Measurements from ENCODE around the gene MRTFB. TPM values are rescaled to one million over a fixed set of nuclear protein-coding genes. Genes with fewer than 3 reads are reported as not detected.

The MRTFB gene
- polyA plus RNA-seq, 1 experiment = 6.2 TPM

DNA sequence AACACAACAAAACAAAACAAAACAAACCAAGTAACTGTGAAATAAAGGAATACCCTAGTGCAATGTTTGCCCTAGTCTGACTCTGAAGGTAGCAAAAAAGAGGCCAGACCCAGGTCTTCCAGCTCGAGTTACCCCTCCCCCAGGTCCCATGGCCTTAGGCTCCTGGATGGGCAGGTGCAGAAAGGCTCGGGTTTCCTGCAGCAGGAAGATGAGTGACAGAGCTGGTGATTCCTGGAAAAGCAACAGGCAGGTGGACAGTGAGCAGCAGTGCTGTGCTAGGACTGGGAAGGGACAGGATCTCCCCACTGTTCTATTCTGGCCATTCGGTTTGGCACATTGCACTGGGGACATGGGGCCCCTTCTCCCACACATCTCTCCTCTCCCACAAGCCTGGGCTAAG lies 42.9 kb upstream of the MRTFB start:
- ChIA-PET CTCF (interaction anchor here (1.3 kb wide), 1 partner anchor 158 kb away, joined by 3 read pairs; no protein-coding TSS in a partner anchor), POLR2A (no interaction called here)
- no peak for DNase-seq (ENCODE audit: low read depth)

GRCh38 chr16:14029658-14030057 lies 41.5 kb upstream of the MRTFB start:
- Histone ChIP-seq H3K36me3 (ENCODE audit: control insufficient read depth, insufficient read depth, low read length) (no peaks in the 10 kb centered on the region), H3K4me3 (ENCODE audit: low read depth, low read length) (no peak overlapping the region), H3K27me3 (ENCODE audit: control insufficient read depth, insufficient read depth, low read length) (peaks cover 3% of the 10 kb centered on the region; the same call in 1 of the 2 replicates)
- TF ChIP-seq, protein P1, sequence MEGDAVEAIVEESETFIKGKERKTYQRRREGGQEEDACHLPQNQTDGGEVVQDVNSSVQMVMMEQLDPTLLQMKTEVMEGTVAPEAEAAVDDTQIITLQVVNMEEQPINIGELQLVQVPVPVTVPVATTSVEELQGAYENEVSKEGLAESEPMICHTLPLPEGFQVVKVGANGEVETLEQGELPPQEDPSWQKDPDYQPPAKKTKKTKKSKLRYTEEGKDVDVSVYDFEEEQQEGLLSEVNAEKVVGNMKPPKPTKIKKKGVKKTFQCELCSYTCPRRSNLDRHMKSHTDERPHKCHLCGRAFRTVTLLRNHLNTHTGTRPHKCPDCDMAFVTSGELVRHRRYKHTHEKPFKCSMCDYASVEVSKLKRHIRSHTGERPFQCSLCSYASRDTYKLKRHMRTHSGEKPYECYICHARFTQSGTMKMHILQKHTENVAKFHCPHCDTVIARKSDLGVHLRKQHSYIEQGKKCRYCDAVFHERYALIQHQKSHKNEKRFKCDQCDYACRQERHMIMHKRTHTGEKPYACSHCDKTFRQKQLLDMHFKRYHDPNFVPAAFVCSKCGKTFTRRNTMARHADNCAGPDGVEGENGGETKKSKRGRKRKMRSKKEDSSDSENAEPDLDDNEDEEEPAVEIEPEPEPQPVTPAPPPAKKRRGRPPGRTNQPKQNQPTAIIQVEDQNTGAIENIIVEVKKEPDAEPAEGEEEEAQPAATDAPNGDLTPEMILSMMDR (IDR thresholded peaks at IDR 0.05; ENCODE audit: insufficient read depth, low read depth, low read length) = no peak
- no peak for DNase-seq (ENCODE audit: low read depth)
- CTCF ChIA-PET = no interaction called here
- POLR2A ChIA-PET = no interaction called here

More for the DNA sequence above, 42.9 kb upstream of the MRTFB start:
- Histone ChIP-seq H3K27me3 (ENCODE audit: control insufficient read depth, insufficient read depth, low read length) (peaks cover 3% of the 10 kb centered on the region; the same call in 1 of the 2 replicates), H3K36me3 (ENCODE audit: control insufficient read depth, insufficient read depth, low read length) (no peaks in the 10 kb centered on the region), H3K4me3 (ENCODE audit: low read depth, low read length) (no peak overlapping the region)
- TF ChIP-seq, protein P1 (IDR thresholded peaks at IDR 0.05; ENCODE audit: insufficient read depth, low read depth, low read length) = no peak

- H3K4me3 ChIP-seq (ENCODE audit: low read depth, low read length) = no peak overlapping the region
- H3K36me3 ChIP-seq (ENCODE audit: control insufficient read depth, insufficient read depth, low read length) = no peaks in the 10 kb centered on the region
- TF ChIP-seq, protein P1 (IDR thresholded peaks at IDR 0.05; ENCODE audit: insufficient read depth, low read depth, low read length) = no peak
- no peak for DNase-seq (ENCODE audit: low read depth)
- CTCF ChIA-PET = no interaction called here
- peaks cover 2% of the 10 kb centered on the region; the same call in 1 of the 2 replicates for H3K27me3 ChIP-seq (ENCODE audit: control insufficient read depth, insufficient read depth, low read length)
- POLR2A ChIA-PET = no interaction called here
Observed at GRCh38 chr16:14035092-14035491, 36.0 kb upstream of the MRTFB start.

DNA sequence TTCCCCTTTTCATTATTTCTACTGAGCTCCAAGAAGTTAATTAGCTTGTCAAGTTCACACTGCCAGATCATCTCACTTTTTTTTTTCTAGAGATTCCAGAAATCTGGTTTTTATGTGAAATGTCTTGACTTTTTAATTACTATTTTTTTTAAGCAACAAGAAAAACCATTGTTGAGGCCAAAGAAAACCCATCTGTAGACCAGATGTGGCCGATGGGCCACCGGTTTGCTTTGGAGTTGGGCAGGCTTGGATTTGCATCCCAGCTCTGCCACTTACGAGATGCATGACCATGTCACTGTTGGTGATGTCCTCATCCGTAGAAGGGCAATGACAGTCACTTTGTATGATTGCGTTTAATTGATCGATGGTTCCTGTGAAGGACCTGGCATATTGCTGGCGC lies 34.2 kb upstream of the MRTFB start:
- H3K27me3 ChIP-seq (ENCODE audit: control insufficient read depth, insufficient read depth, low read length) = peaks cover 2% of the 10 kb centered on the region; the same call in 1 of the 2 replicates
- ChIA-PET CTCF (interaction anchor here (1.0 kb wide), 1 partner anchor 113 kb away, joined by 3 read pairs; no protein-coding TSS in a partner anchor), POLR2A (no interaction called here)
- DNase-seq (ENCODE audit: low read depth) = no peak
- no peaks in the 10 kb centered on the region for H3K36me3 ChIP-seq (ENCODE audit: control insufficient read depth, insufficient read depth, low read length)
- TF ChIP-seq, protein P1 (IDR thresholded peaks at IDR 0.05; ENCODE audit: insufficient read depth, low read depth, low read length) = no peak
- H3K4me3 ChIP-seq (ENCODE audit: low read depth, low read length) = no peak overlapping the region

- DNase-seq (ENCODE audit: low read depth) = no peak
- CTCF ChIA-PET = no interaction called here
- POLR2A ChIA-PET = no interaction called here
- H3K27me3 ChIP-seq (ENCODE audit: control insufficient read depth, insufficient read depth, low read length) = no peaks in the 10 kb centered on the region
- no peak overlapping the region for H3K4me3 ChIP-seq (ENCODE audit: low read depth, low read length)
- TF ChIP-seq, protein P1 (IDR thresholded peaks at IDR 0.05; ENCODE audit: insufficient read depth, low read depth, low read length) = no peak
- H3K36me3 ChIP-seq (ENCODE audit: control insufficient read depth, insufficient read depth, low read length) = no peaks in the 10 kb centered on the region
Observed at GRCh38 chr16:14037960-14038359, 33.2 kb upstream of the MRTFB start.
